Endothelial cell (in vitro differentiated cells): ENCODE results near the gene OSBPL6. TPM values are rescaled to one million over a fixed set of nuclear protein-coding genes. Genes with fewer than 3 reads are reported as not detected.

ENCODE experiments used
- DNase-seq: peaks from one replicate; pipeline ENCODE4 v3.0.0; 2021; ENCODE audit warnings: low spot score
- H3K27ac Mint-ChIP-seq: one replicate; pipeline ENCODE4 v1.8.0; 2021; ENCODE audit warnings: mixed read lengths, inconsistent platforms; ENCODE audit not compliant: unreplicated experiment
- H3K27me3 Mint-ChIP-seq: one replicate; pipeline ENCODE4 v1.8.0; 2021; ENCODE audit warnings: mild to moderate bottlenecking, moderate library complexity, mixed read lengths, inconsistent platforms; ENCODE audit not compliant: unreplicated experiment
- H3K36me3 Mint-ChIP-seq: one replicate; pipeline ENCODE4 v1.8.0; 2021; ENCODE audit warnings: mild to moderate bottlenecking, low read depth, mixed read lengths, inconsistent platforms; ENCODE audit not compliant: unreplicated experiment
- H3K4me1 Mint-ChIP-seq: one replicate; pipeline ENCODE4 v1.8.0; 2021; ENCODE audit warnings: mild to moderate bottlenecking, mixed read lengths, inconsistent platforms; ENCODE audit not compliant: unreplicated experiment
- H3K4me3 Mint-ChIP-seq: one replicate; pipeline ENCODE4 v1.8.0; 2021; ENCODE audit warnings: mild to moderate bottlenecking, mixed read lengths, inconsistent platforms; ENCODE audit not compliant: unreplicated experiment
- H3K9me3 Mint-ChIP-seq: one replicate; pipeline ENCODE4 v1.8.0; 2021; ENCODE audit warnings: mixed read lengths, inconsistent platforms; ENCODE audit not compliant: unreplicated experiment
- CTCF ChIP-seq: fragments of 200-600 bp; sonication (generic); IDR thresholded peaks from one replicate; pipeline ENCODE4 v1.5.0; 2021; ENCODE audit warnings: antibody characterized with exemption; ENCODE audit not compliant: unreplicated experiment
- total RNA-seq: library from RNA; stranded (reverse); fragmentation: NEBNext Ultra II Directional; extraction: Animal tissue kit (Norgen Biotek cat#: 25700); gene quantifications from one replicate; pipeline ENCODE4 v1.2.1, GENCODE V29; 2021; ENCODE audit not compliant: unreplicated experiment

OSBPL6 gene
- total RNA-seq, 1 donor from 2014 or later, result 3.0 TPM

GRCh38 chr2:178330175-178331017 is 136.1 kb downstream of the OSBPL6 start:
- H3K4me1 Mint-ChIP-seq, result no peaks in the 10 kb centered on the region

DNA sequence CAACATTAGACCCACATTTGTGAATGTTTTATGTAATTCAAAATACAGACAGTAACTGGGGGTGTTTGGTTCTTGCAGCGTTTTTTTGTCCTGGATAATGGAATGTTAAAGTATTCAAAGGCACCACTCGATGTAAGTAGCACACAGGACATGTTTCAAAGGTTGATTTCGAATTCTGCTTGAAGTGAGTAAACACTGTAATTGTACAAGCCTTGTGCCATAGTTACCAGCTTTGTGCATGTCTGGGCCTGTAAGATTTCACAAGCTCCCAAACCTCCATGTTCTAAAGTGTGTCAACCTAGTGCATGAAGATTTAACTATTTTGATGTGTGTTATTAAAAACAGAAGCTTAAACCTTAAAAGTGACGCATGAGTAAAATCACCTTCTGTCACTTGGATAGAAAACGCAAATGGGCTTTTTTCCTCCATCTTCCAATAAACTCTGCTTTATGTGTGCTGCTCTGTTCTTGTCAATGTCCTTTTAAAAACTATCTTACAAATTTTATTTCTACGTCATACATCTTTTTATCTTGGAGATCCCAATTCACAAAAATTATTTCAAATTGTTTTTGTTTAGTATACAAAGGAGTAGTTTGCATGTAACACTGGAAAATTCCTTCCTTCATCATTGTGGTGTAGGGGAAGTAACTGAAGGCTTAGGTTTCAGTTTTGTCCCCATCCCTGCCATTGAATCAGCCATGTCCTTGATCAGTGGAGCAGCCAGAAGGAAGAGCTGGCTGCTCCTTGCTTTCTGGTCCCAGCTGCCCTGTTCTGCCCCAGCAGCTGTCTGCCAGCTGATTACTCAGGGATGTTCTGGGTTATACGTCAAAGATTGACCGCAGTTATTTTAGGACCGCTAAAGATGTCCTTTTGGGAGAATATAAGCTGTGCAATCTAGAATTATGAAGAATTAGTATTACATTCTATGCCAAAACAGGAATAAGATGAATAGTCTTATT is 137.4 kb downstream of the OSBPL6 start:
- Mint-ChIP-seq H3K36me3 (no peaks in the 10 kb centered on the region), H3K4me3 (no peak overlapping the region), H3K4me1 (no peaks in the 10 kb centered on the region), H3K9me3 (no peaks in the 10 kb centered on the region), H3K27me3 (no peaks in the 10 kb centered on the region), H3K27ac (no peak overlapping the region)
- DNase-seq, result no peak
- TF ChIP-seq CTCF, result no peak

More at GRCh38 chr2:178330175-178331017, 136.1 kb downstream of the OSBPL6 start:
- Mint-ChIP-seq H3K4me3 (no peak overlapping the region), H3K27me3 (no peaks in the 10 kb centered on the region), H3K27ac (no peak overlapping the region), H3K36me3 (no peaks in the 10 kb centered on the region), H3K9me3 (no peaks in the 10 kb centered on the region)
- no peak for TF ChIP-seq CTCF
- DNase-seq, result no peak

GRCh38 chr2:178333851-178334250 is 139.5 kb downstream of the OSBPL6 start:
- DNase-seq, result no peak
- no peaks in the 10 kb centered on the region for H3K36me3 Mint-ChIP-seq
- H3K4me1 Mint-ChIP-seq, result no peaks in the 10 kb centered on the region
- H3K4me3 Mint-ChIP-seq, result no peak overlapping the region
- no peak overlapping the region for H3K27ac Mint-ChIP-seq
- no peaks in the 10 kb centered on the region for H3K9me3 Mint-ChIP-seq
- H3K27me3 Mint-ChIP-seq, result no peaks in the 10 kb centered on the region
- TF ChIP-seq CTCF, result no peak

GRCh38 chr2:178335230-178335629 is 140.9 kb downstream of the OSBPL6 start:
- no peaks in the 10 kb centered on the region for H3K27me3 Mint-ChIP-seq
- no peaks in the 10 kb centered on the region for H3K36me3 Mint-ChIP-seq
- H3K4me3 Mint-ChIP-seq, result no peak overlapping the region
- H3K27ac Mint-ChIP-seq, result no peak overlapping the region
- no peaks in the 10 kb centered on the region for H3K9me3 Mint-ChIP-seq
- no peak for DNase-seq
- no peaks in the 10 kb centered on the region for H3K4me1 Mint-ChIP-seq
- TF ChIP-seq CTCF, result no peak

DNA sequence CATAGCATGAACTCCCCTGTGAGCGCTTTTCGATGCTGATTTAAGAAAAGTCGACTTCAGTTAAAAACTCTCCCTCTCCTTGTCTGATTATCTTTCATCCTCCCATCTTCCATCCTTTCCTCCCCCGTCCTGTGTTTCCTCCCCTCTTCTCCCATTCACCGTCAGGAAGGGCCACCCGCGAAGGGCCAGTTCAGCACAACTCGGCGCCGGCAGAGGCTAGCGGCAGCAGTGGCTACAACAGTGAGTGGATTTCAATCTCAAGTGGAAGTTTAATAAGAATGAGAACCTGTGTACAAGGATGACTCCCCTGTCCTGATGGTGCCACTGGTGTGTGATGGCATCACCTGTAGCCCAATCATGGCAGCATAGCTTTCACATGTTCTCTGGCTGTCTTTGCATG is 149.8 kb downstream of the OSBPL6 start:
- H3K27ac Mint-ChIP-seq, result no peak overlapping the region
- no peaks in the 10 kb centered on the region for H3K9me3 Mint-ChIP-seq
- H3K4me3 Mint-ChIP-seq, result no peak overlapping the region
- no peaks in the 10 kb centered on the region for H3K36me3 Mint-ChIP-seq
- H3K27me3 Mint-ChIP-seq, result no peaks in the 10 kb centered on the region
- DNase-seq, result no peak
- H3K4me1 Mint-ChIP-seq, result no peaks in the 10 kb centered on the region
- no peak for TF ChIP-seq CTCF
